Measurements from ENCODE around the gene NRG3.

GRCh38 chr10:82558014-82558607 lies 683.1 kb downstream of the NRG3 start:
- TF ChIP-seq EZH2 (IDR thresholded peaks at IDR 0.05) (no peak), POLR2AphosphoS5 (IDR thresholded peaks at IDR 0.05; ENCODE audit: borderline replicate concordance, low read depth, low read length) (no peak), FOXP2 (optimal IDR thresholded peaks at IDR 0.05; ENCODE audit: control extremely low read depth, extremely low read length, insufficient read depth) (no peak)

Measured in SK-N-MC (cell line).